IMR-90 (cell line): ENCODE measurements around the gene SLC30A1. TPM values are rescaled to one million over a fixed set of nuclear protein-coding genes. Genes with fewer than 3 reads are reported as not detected.

Experiments
- ATAC-seq: fragments of 200-7000 bp; cut with Tn5 transposase; 2 replicates; pipeline ENCODE4 v1.9.1; 2020; ENCODE audit warnings: low read depth, mild to moderate bottlenecking, moderate library complexity
- BruUV-seq: library from RNA; stranded (reverse); fragments of 400-500 nt; replicated peaks from 2 replicates; lab custom pipeline; 2021; lab: Mats Ljungman, UMichigan
- CTCF ChIA-PET: fragments of 300-600 bp; formaldehyde crosslinking; extraction: SDS; loops from one replicate; lab custom pipeline; 2021; ENCODE audit warnings: antibody characterized with exemption; lab: Yijun Ruan, JAX
- POLR2A ChIA-PET: fragments of 300-600 bp; sonication (Branson Sonifier 250); formaldehyde crosslinking; loops from one replicate; lab custom pipeline; 2022; ENCODE audit warnings: antibody characterized with exemption; ENCODE audit not compliant: unreplicated experiment; lab: Charles Lee
- DNase-seq: peaks from one replicate; pipeline ENCODE4 v3.0.0; 2013
- H2AFZ ChIP-seq: replicated peaks from 2 replicates; pipeline ENCODE3; 2013; ENCODE audit warnings: low read length, mild to moderate bottlenecking; ENCODE audit not compliant: poor library complexity
- H2AK5ac ChIP-seq: 2 replicates; pipeline ENCODE4 v1.6.1; 2013; ENCODE audit warnings: low read depth, low read length, inconsistent platforms
- H2AK9ac ChIP-seq: replicated peaks from 2 replicates; pipeline ENCODE3; 2013; ENCODE audit warnings: mild to moderate bottlenecking, low read depth, low read length, moderate library complexity; ENCODE audit not compliant: poor library complexity
- H2BK120ac ChIP-seq: 2 replicates; pipeline ENCODE4 v1.6.1; 2013; ENCODE audit warnings: low read depth, low read length, inconsistent platforms
- H2BK15ac ChIP-seq: 3 replicates; pipeline ENCODE4 v1.6.1; 2013; ENCODE audit warnings: low read depth, low read length, inconsistent platforms
- H2BK20ac ChIP-seq: 2 replicates; pipeline ENCODE4 v1.6.1; 2013; ENCODE audit warnings: low read depth, mild to moderate bottlenecking, inconsistent platforms, low read length, moderate library complexity
- H2BK5ac ChIP-seq: 2 replicates; pipeline ENCODE4 v1.6.1; 2013; ENCODE audit warnings: mild to moderate bottlenecking, low read depth, low read length, inconsistent platforms; ENCODE audit not compliant: poor library complexity, severe bottlenecking
- H3K14ac ChIP-seq: replicated peaks from 2 replicates; pipeline ENCODE4 v1.6.1; 2013; ENCODE audit warnings: low read depth, low read length, inconsistent platforms
- H3K18ac ChIP-seq: 2 replicates; pipeline ENCODE4 v1.6.1; 2013; ENCODE audit warnings: low read depth, low read length, control low read depth
- H3K23ac ChIP-seq: 2 replicates; pipeline ENCODE4 v1.6.1; 2013; ENCODE audit warnings: low read depth, low read length, inconsistent platforms
- H3K27ac ChIP-seq: 2 replicates; pipeline ENCODE4 v1.5.1; 2013; ENCODE audit warnings: mild to moderate bottlenecking, control low read depth, low read length; ENCODE audit not compliant: insufficient read depth
- H3K27me3 ChIP-seq: 2 replicates; pipeline ENCODE4 v1.6.1; 2013; ENCODE audit warnings: low read length; ENCODE audit not compliant: control insufficient read depth, insufficient read depth
- H3K36me3 ChIP-seq: 2 replicates; pipeline ENCODE4 v1.6.1; 2013; ENCODE audit warnings: low read length, mixed read lengths; ENCODE audit not compliant: control insufficient read depth, insufficient read depth
- H3K4ac ChIP-seq: 2 replicates; pipeline ENCODE4 v1.6.1; 2013; ENCODE audit warnings: low read depth, low read length, inconsistent platforms
- H3K4me1 ChIP-seq: 2 replicates; pipeline ENCODE4 v1.6.1; 2013; ENCODE audit warnings: low read length, mixed read lengths; ENCODE audit not compliant: control insufficient read depth, insufficient read depth
- H3K4me2 ChIP-seq: 2 replicates; pipeline ENCODE4 v1.6.1; 2013; ENCODE audit warnings: low read depth, mild to moderate bottlenecking, control low read depth, low read length, moderate library complexity
- H3K4me3 ChIP-seq: 2 replicates; pipeline ENCODE4 v1.5.1; 2013; ENCODE audit warnings: low read depth, mild to moderate bottlenecking, control low read depth, low read length, moderate library complexity; ENCODE audit not compliant: insufficient read depth
- H3K56ac ChIP-seq: 2 replicates; pipeline ENCODE4 v1.6.1; 2013; ENCODE audit warnings: low read length, inconsistent platforms; ENCODE audit not compliant: insufficient read depth; ENCODE audit errors: extremely low read depth
- H3K79me1 ChIP-seq, 2 experiments: 2 replicates each; pipeline ENCODE4 v1.6.1; 2013; ENCODE audit warnings: low read length in 2 of 2, inconsistent platforms in 1 of 2, low read depth in 1 of 2
- H3K9ac ChIP-seq: 2 replicates; pipeline ENCODE4 v1.6.1; 2013; ENCODE audit warnings: low read depth, low read length, control low read depth
- H3K9me1 ChIP-seq: 2 replicates; pipeline ENCODE4 v1.6.1; 2013; ENCODE audit warnings: low read length, inconsistent platforms; ENCODE audit not compliant: insufficient read depth
- H3K9me3 ChIP-seq: 2 replicates; pipeline ENCODE4 v1.6.1; 2013; ENCODE audit warnings: low read length; ENCODE audit not compliant: control insufficient read depth, insufficient read depth
- H4K20me1 ChIP-seq: 2 replicates; pipeline ENCODE4 v1.6.1; 2013; ENCODE audit warnings: low read length, inconsistent platforms; ENCODE audit not compliant: insufficient read depth
- H4K5ac ChIP-seq: 2 replicates; pipeline ENCODE4 v1.6.1; 2013; ENCODE audit warnings: mild to moderate bottlenecking, low read depth, low read length, control low read depth
- H4K8ac ChIP-seq, 2 experiments: 2 replicates each; pipeline ENCODE4 v1.6.1; 2013; ENCODE audit warnings: low read depth in 2 of 2, low read length in 2 of 2, control low read depth in 1 of 2, inconsistent platforms in 1 of 2
- H4K91ac ChIP-seq: 2 replicates; pipeline ENCODE4 v1.6.1; 2013; ENCODE audit warnings: low read depth, low read length, inconsistent platforms; ENCODE audit not compliant: insufficient read depth
- CHD1 ChIP-seq: IDR thresholded peaks from 2 replicates; pipeline ENCODE4 v1.6.1; 2012; ENCODE audit warnings: low read depth, low read length, improper control_type of control experiment
- CTCF ChIP-seq: conservative IDR thresholded peaks from 2 replicates; pipeline ENCODE4 v1.5.1; 2012; ENCODE audit warnings: mild to moderate bottlenecking, low read depth, low read length, improper control_type of control experiment
- ELK1 ChIP-seq: fragments of 150-350 bp; IDR thresholded peaks from 2 replicates; pipeline ENCODE4 v1.6.1; 2016; ENCODE audit warnings: low read depth, mild to moderate bottlenecking, low read length, moderate library complexity, borderline replicate concordance
- FOS ChIP-seq: fragments of 150-350 bp; IDR thresholded peaks from 2 replicates; pipeline ENCODE4 v1.6.1; 2016; ENCODE audit warnings: low read depth, low read length
- MAZ ChIP-seq: IDR thresholded peaks from 2 replicates; pipeline ENCODE4 v1.6.1; 2012; ENCODE audit warnings: low read depth, mild to moderate bottlenecking, low read length, improper control_type of control experiment, moderate library complexity, borderline replicate concordance
- MXI1 ChIP-seq: IDR thresholded peaks from 2 replicates; pipeline ENCODE4 v1.6.1; 2012; ENCODE audit warnings: low read depth, mild to moderate bottlenecking, low read length, moderate library complexity, borderline replicate concordance
- whole genome bisulfite sequencing, 2 experiments: methylation state at CpG; one replicate each; pipeline versions ENCODE4 v1.1.5 to v1.1.7; 2013; ENCODE audit warnings: missing lambda C conversion rate in 2 of 2; ENCODE audit not compliant: insufficient read length in 1 of 2; ENCODE audit errors: extremely low coverage in 2 of 2; 5-methylcytosine and 5-hydroxymethylcytosine counted together
- dilution Hi-C: fragments of 300-500 bp; cut with HindIII; formaldehyde crosslinking; loops from one replicate; pipeline ENCODE4 v1.14.3; 2018; ENCODE audit warnings: low sequenced_read_pairs; ENCODE audit not compliant: unreplicated experiment
- in situ Hi-C: fragments of 300-500 bp; cut with MboI; formaldehyde crosslinking; loops from 3 replicates; pipeline ENCODE4 v1.14.3; 2019; ENCODE audit warnings: low sequenced_read_pairs, inconsistent platforms, mixed read lengths
- intact Hi-C: fragments of 100-400 bp; cut with micrococcal nuclease; formaldehyde crosslinking; loops from 2 replicates; pipeline ENCODE4 v1.10.0; 2022
- polyA plus RNA-seq, 3 experiments: library from polyadenylated mRNA; depleted of rRNA; stranded (reverse); fragments of >200 nt; gene quantifications; 2 replicates each; pipeline ENCODE4 v1.2.3, GENCODE V29; 2012; ENCODE audit warnings: low replicate concordance in 1 of 3
- total RNA-seq: library from RNA; depleted of rRNA; stranded (reverse); fragments of >200 nt; gene quantifications from 2 replicates; pipeline ENCODE4 v1.2.3, GENCODE V29; 2012

SLC30A1 gene
- total and polyA plus RNA-seq, 2 of the 4 experiments (the other 2 are of a cell fraction): 5.4 to 8.4 TPM

- no peak overlapping the region for H3K4ac ChIP-seq
- intact Hi-C loops: no loop called here
- CTCF ChIA-PET: interaction anchor here (1.2 kb wide), 1 partner anchor 18 kb away, joined by 4 read pairs; no protein-coding TSS in a partner anchor
These were observed 12.4 kb downstream of the SLC30A1 start for GRCh38 chr1:211566431-211567025.

More at GRCh38 chr1:211566431-211567025, 12.4 kb downstream of the SLC30A1 start:
- POLR2A ChIA-PET: no interaction called here
- Histone ChIP-seq H3K27ac (no peak overlapping the region), H3K18ac (no peak overlapping the region), H2BK15ac (no peak overlapping the region), H3K27me3 (peaks cover 4% of the 10 kb centered on the region; the same call in 1 of the 2 replicates), H2AFZ (no peak overlapping the region), H2AK9ac (no peak overlapping the region), H3K4me1 (no peaks in the 10 kb centered on the region), H3K4me3 (no peak overlapping the region), H2BK120ac (no peak overlapping the region), H4K8ac (no peak overlapping the region), H4K20me1 (no peaks in the 10 kb centered on the region), H3K9me3 (no peaks in the 10 kb centered on the region), H4K5ac (no peak overlapping the region), H3K36me3 (no peaks in the 10 kb centered on the region), H3K23ac (no peak overlapping the region), H3K4me2 (no peak overlapping the region), H3K9me1 (no peaks in the 10 kb centered on the region), H2BK20ac (no peak overlapping the region), H3K56ac (no peak overlapping the region), H4K91ac (no peak overlapping the region), H2BK5ac (no peak overlapping the region), H3K9ac (no peak overlapping the region), H3K14ac (no peak overlapping the region), H3K79me1 (no peaks in the 10 kb centered on the region), H2AK5ac (no peak overlapping the region)
- BruUV-seq: no TSS peak
- WGBS, 2 experiments: 87% methylated on average over 3 of the region's 5 CpGs; no CpG with 5 or more reads in 1 of the 2 experiments
- DNase-seq (no peak), ATAC-seq (no peak)
- in situ Hi-C loops: no loop called here
- TF ChIP-seq ELK1 (no peak), MXI1 (no peak), FOS (no peak), CTCF (no peak), MAZ (no peak), CHD1 (no peak)
- dilution Hi-C loops: no loop called here
